HepG2 (cell line): ENCODE results near the gene FANCE. TPM values are rescaled to one million over a fixed set of nuclear protein-coding genes. Genes with fewer than 3 reads are reported as not detected.
A peak's percentile ranks its signal among the peaks of the same experiment; 100 is the strongest.

Source experiments
- FOXK1 ChIP-seq: sonication (generic); formaldehyde crosslinking; IDR thresholded peaks from 2 replicates; pipeline ENCODE4 v1.4.0; 2020; ENCODE audit warnings: low read depth, missing genetic modification reagents, borderline replicate concordance
- GATA4 ChIP-seq: sonication (generic); IDR thresholded peaks from 2 replicates; pipeline ENCODE4 v1.6.1; 2016; ENCODE audit warnings: antibody characterized with exemption, low read depth, borderline replicate concordance
- IRX3 ChIP-seq: sonication (generic); formaldehyde crosslinking; IDR thresholded peaks from 2 replicates; pipeline ENCODE4 v1.8.1; 2023; ENCODE audit warnings: mild to moderate bottlenecking, low read depth, missing genetic modification reagents, borderline replicate concordance
- KLF13 ChIP-seq: sonication (generic); formaldehyde crosslinking; IDR thresholded peaks from 2 replicates; pipeline ENCODE4 v1.4.0; 2020; ENCODE audit warnings: mild to moderate bottlenecking, missing genetic modification reagents
- KMT2B ChIP-seq: IDR thresholded peaks from 2 replicates; pipeline ENCODE4 v1.6.1; 2016; ENCODE audit warnings: missing genetic modification reagents, missing compliant biosample characterization
- MEIS2 ChIP-seq: sonication (generic); formaldehyde crosslinking; IDR thresholded peaks from 2 replicates; pipeline ENCODE4 v1.9.0; 2021; ENCODE audit warnings: mild to moderate bottlenecking, missing genetic modification reagents
- PHB2 ChIP-seq: fragments of 450-650 bp; IDR thresholded peaks from 2 replicates; pipeline ENCODE4 v1.6.1; 2018; ENCODE audit not compliant: partially characterized antibody
- PRMT3 ChIP-seq: sonication (generic); formaldehyde crosslinking; IDR thresholded peaks from 2 replicates; pipeline ENCODE4 v1.8.1; 2022; ENCODE audit warnings: low read depth, mild to moderate bottlenecking, moderate library complexity, missing genetic modification reagents, borderline replicate concordance
- SMAD1 ChIP-seq: sonication (generic); formaldehyde crosslinking; IDR thresholded peaks from 2 replicates; pipeline ENCODE4 v1.4.0; 2020; ENCODE audit warnings: missing genetic modification reagents, low read depth, mild to moderate bottlenecking, borderline replicate concordance
- SNAPC2 ChIP-seq: sonication (generic); formaldehyde crosslinking; IDR thresholded peaks from 2 replicates; pipeline ENCODE4 v1.8.1; 2022; ENCODE audit warnings: mild to moderate bottlenecking, missing genetic modification reagents
- SP4 ChIP-seq: sonication (generic); formaldehyde crosslinking; IDR thresholded peaks from 2 replicates; pipeline ENCODE4 v1.8.1; 2023; ENCODE audit warnings: mild to moderate bottlenecking, missing genetic modification reagents
- ZBTB3 ChIP-seq: sonication (generic); formaldehyde crosslinking; IDR thresholded peaks from 2 replicates; pipeline ENCODE4 v1.4.0; 2020; ENCODE audit warnings: low read depth, mild to moderate bottlenecking, moderate library complexity, missing genetic modification reagents, borderline replicate concordance
- ZMYM4 ChIP-seq: sonication (generic); formaldehyde crosslinking; IDR thresholded peaks from 2 replicates; pipeline ENCODE4 v1.8.1; 2023; ENCODE audit warnings: mild to moderate bottlenecking, missing genetic modification reagents
- ZNF124 ChIP-seq: sonication (generic); formaldehyde crosslinking; IDR thresholded peaks from 2 replicates; pipeline ENCODE4 v1.4.0; 2020; ENCODE audit warnings: missing genetic modification reagents
- ZNF20 ChIP-seq: sonication (generic); formaldehyde crosslinking; IDR thresholded peaks from 2 replicates; pipeline ENCODE4 v1.4.0; 2020; ENCODE audit warnings: mild to moderate bottlenecking, moderate library complexity, missing genetic modification reagents
- ZNF225 ChIP-seq: sonication (generic); formaldehyde crosslinking; IDR thresholded peaks from 2 replicates; pipeline ENCODE4 v1.4.0; 2020; ENCODE audit warnings: mild to moderate bottlenecking, missing genetic modification reagents
- ZNF282 ChIP-seq: fragments of 450-650 bp; IDR thresholded peaks from 2 replicates; pipeline ENCODE4 v1.6.1; 2018; ENCODE audit not compliant: partially characterized antibody
- ZNF337 ChIP-seq: sonication (generic); formaldehyde crosslinking; IDR thresholded peaks from 2 replicates; pipeline ENCODE4 v1.5.1; 2020; ENCODE audit warnings: missing genetic modification reagents, low read depth, mild to moderate bottlenecking, borderline replicate concordance
- ZNF703 ChIP-seq: sonication (generic); formaldehyde crosslinking; IDR thresholded peaks from 2 replicates; pipeline ENCODE4 v1.5.1; 2020; ENCODE audit warnings: missing genetic modification reagents, mild to moderate bottlenecking, moderate library complexity, borderline replicate concordance
- polyA plus RNA-seq, 8 experiments: library from polyadenylated mRNA; depleted of rRNA in 3 of 8; stranded (reverse) in 7 of 8; unstranded in 1 of 8; fragments of >200 nt; fragmentation: Illumina TruSeq in 4 of 8; extraction: Trizol in 4 of 8; gene quantifications; 2 replicates each; pipeline versions ENCODE4 v1.2.1 to v1.2.3, GENCODE V29; 2011 to 2016; ENCODE audit warnings: low read depth in 4 of 8, missing spikeins in 1 of 8, mixed read lengths in 1 of 8; ENCODE audit not compliant: insufficient read depth in 1 of 8
- total RNA-seq, 5 experiments: library from RNA; depleted of rRNA; stranded (reverse); fragments of >200 nt; fragmentation: Illumina TruSeq; extraction: Trizol; gene quantifications; 2 replicates each; pipeline ENCODE4 v1.2.3, GENCODE V29; 2016; ENCODE audit warnings: low read depth in 1 of 5
- TF ChIP-seq, protein P1 (sequence below): sonication (generic); formaldehyde crosslinking; IDR thresholded peaks from 2 replicates; pipeline ENCODE4 v1.4.0; 2020; ENCODE audit warnings: mild to moderate bottlenecking, missing genetic modification reagents
- TF ChIP-seq, protein P2 (sequence below): IDR thresholded peaks from 2 replicates; pipeline ENCODE4 v1.6.1; 2016; ENCODE audit warnings: low read depth
- TF ChIP-seq, protein P3 (sequence below): sonication (generic); formaldehyde crosslinking; IDR thresholded peaks from 2 replicates; pipeline ENCODE4 v1.5.1; 2020; ENCODE audit warnings: mild to moderate bottlenecking, missing genetic modification reagents, moderate library complexity
- TF ChIP-seq, protein P4 (sequence below): sonication (generic); formaldehyde crosslinking; IDR thresholded peaks from 2 replicates; pipeline ENCODE4 v1.5.0; 2020; ENCODE audit warnings: missing genetic modification reagents

The FANCE gene
- total and polyA plus RNA-seq, 2 of the 13 experiments (the other 11 are each of a cell fraction or from before 2014, with no cell fraction given): 7.1 to 11.2 TPM

DNA sequence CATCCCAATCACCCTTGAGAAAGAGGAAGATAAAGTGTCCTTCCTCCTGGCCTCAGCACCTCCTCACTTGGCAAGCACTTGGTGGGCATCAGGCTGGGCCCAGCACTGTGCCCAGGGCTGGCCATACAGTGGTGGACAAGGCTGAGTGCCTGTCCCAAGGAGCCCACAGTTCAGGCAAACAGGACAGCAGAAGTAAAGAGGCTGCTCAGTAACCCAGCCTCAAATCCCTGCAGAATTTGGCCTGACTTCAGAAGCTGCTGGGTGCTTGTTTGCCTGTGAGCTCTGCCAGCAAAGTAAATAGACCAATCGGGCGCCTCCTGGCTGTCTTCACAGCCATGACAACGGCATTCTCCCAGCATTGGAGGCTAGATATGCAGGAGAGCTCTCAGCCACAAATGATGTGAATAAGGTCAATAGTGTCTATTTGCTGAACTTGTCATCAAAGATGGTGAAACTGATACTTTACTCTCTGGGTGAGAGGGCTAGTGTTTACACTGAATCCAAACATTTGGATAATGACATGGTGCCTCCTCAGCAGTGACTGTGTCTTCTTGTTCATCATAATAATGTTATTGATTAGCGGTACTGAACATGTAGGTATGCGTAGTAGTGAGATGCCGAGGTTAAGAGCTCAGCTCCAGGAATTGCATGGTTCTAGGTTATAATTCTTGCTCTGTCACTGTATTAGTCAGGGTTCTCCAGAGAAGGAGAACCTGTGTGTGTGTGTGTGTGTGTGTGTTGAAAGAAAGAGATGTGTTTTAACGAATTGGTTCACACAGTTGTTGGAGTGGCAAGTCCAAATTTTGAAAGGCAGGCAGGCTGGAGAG, 36.9 kb upstream of the FANCE start (continued):
- TF ChIP-seq, protein P1, sequence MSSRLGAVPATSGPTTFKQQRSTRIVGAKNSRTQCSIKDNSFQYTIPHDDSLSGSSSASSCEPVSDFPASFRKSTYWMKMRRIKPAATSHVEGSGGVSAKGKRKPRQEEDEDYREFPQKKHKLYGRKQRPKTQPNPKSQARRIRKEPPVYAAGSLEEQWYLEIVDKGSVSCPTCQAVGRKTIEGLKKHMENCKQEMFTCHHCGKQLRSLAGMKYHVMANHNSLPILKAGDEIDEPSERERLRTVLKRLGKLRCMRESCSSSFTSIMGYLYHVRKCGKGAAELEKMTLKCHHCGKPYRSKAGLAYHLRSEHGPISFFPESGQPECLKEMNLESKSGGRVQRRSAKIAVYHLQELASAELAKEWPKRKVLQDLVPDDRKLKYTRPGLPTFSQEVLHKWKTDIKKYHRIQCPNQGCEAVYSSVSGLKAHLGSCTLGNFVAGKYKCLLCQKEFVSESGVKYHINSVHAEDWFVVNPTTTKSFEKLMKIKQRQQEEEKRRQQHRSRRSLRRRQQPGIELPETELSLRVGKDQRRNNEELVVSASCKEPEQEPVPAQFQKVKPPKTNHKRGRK: no peak
- no peak for TF ChIP-seq ZNF282
- peak; percentile 84 for TF ChIP-seq ZNF124 (CRISPR knock-in tag)
- peak; percentile 88 for TF ChIP-seq SNAPC2 (CRISPR knock-in tag)
- no peak for TF ChIP-seq ZNF337
- TF ChIP-seq GATA4: peak; percentile 76; the same call in 1 of the 2 replicates
- TF ChIP-seq KMT2B (CRISPR knock-in tag): peak; percentile 73
- no peak; the same call in 1 of the 2 replicates for TF ChIP-seq ZBTB3 (CRISPR knock-in tag)
- peak; percentile 64; the same call in 1 of the 2 replicates for TF ChIP-seq SP4 (CRISPR knock-in tag)
- TF ChIP-seq PHB2: no peak
- peak; percentile 54; the same call in 1 of the 2 replicates for TF ChIP-seq IRX3 (CRISPR knock-in tag)
- TF ChIP-seq, protein P2, sequence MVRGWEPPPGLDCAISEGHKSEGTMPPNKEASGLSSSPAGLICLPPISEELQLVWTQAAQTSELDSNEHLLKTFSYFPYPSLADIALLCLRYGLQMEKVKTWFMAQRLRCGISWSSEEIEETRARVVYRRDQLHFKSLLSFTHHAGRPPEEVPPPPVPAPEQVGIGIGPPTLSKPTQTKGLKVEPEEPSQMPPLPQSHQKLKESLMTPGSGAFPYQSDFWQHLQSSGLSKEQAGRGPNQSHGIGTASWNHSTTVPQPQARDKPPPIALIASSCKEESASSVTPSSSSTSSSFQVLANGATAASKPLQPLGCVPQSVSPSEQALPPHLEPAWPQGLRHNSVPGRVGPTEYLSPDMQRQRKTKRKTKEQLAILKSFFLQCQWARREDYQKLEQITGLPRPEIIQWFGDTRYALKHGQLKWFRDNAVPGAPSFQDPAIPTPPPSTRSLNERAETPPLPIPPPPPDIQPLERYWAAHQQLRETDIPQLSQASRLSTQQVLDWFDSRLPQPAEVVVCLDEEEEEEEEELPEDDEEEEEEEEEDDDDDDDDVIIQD (CRISPR knock-in tag): peak; percentile 93; the same call in 1 of the 2 replicates
- TF ChIP-seq PRMT3 (CRISPR knock-in tag): 0 out of 2 replicates have a peak, but pooled peaks have one; percentile 59
- TF ChIP-seq, protein P3, sequence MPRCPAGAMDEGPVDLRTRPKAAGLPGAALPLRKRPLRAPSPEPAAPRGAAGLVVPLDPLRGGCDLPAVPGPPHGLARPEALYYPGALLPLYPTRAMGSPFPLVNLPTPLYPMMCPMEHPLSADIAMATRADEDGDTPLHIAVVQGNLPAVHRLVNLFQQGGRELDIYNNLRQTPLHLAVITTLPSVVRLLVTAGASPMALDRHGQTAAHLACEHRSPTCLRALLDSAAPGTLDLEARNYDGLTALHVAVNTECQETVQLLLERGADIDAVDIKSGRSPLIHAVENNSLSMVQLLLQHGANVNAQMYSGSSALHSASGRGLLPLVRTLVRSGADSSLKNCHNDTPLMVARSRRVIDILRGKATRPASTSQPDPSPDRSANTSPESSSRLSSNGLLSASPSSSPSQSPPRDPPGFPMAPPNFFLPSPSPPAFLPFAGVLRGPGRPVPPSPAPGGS: peak; percentile 51
- TF ChIP-seq, protein P4, sequence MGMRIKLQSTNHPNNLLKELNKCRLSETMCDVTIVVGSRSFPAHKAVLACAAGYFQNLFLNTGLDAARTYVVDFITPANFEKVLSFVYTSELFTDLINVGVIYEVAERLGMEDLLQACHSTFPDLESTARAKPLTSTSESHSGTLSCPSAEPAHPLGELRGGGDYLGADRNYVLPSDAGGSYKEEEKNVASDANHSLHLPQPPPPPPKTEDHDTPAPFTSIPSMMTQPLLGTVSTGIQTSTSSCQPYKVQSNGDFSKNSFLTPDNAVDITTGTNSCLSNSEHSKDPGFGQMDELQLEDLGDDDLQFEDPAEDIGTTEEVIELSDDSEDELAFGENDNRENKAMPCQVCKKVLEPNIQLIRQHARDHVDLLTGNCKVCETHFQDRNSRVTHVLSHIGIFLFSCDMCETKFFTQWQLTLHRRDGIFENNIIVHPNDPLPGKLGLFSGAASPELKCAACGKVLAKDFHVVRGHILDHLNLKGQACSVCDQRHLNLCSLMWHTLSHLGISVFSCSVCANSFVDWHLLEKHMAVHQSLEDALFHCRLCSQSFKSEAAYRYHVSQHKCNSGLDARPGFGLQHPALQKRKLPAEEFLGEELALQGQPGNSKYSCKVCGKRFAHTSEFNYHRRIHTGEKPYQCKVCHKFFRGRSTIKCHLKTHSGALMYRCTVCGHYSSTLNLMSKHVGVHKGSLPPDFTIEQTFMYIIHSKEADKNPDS (CRISPR knock-in tag): peak; percentile 22; the same call in 1 of the 2 replicates
- peak; percentile 97 for TF ChIP-seq FOXK1
- TF ChIP-seq ZMYM4 (CRISPR knock-in tag): peak; percentile 84
- TF ChIP-seq ZNF20 (CRISPR knock-in tag): peak; percentile 45; the same call in 1 of the 2 replicates
- peak; percentile 13; the same call in 1 of the 2 replicates for TF ChIP-seq SMAD1 (CRISPR knock-in tag)
- peak; percentile 92 for TF ChIP-seq MEIS2
- TF ChIP-seq ZNF225: no peak; the same call in 1 of the 2 replicates
- no peak for TF ChIP-seq KLF13 (CRISPR knock-in tag)
- TF ChIP-seq ZNF703 (CRISPR knock-in tag): peak; percentile 94
